H1 (cell line): Measurements from ENCODE around the gene LMNA. TPM values are rescaled to one million over a fixed set of nuclear protein-coding genes. Genes with fewer than 3 reads are reported as not detected.

Source experiments
- CHD7 ChIP-seq: fragments of 300-600 bp; sonication (generic); IDR thresholded peaks from 2 replicates; pipeline ENCODE4 v1.7.1; 2012; ENCODE audit warnings: low read length, moderate library complexity, mild to moderate bottlenecking, inconsistent platforms; ENCODE audit not compliant: insufficient replicate concordance
- polyA plus RNA-seq, 7 experiments: library from polyadenylated mRNA; depleted of rRNA in 3 of 7; stranded (reverse) in 5 of 7; unstranded in 2 of 7; fragments of >200 nt in 5 of 7; fragments of 200-250 nt in 2 of 7; gene quantifications; 1 replicate in 5 of 7; 2 replicates in 1 of 7; 4 replicates in 1 of 7; pipeline versions ENCODE4 v1.2.1 to v1.2.3, GENCODE V29; 2011 to 2013; ENCODE audit warnings: missing spikeins in 2 of 7, mixed read lengths in 2 of 7
- total RNA-seq: library from RNA; stranded (reverse); fragmentation: NEBNext Ultra II Directional; extraction: Animal tissue kit (Norgen Biotek cat#: 25700); gene quantifications from 2 replicates; pipeline ENCODE4 v1.2.1, GENCODE V29; 2021

Gene LMNA
- total and polyA plus RNA-seq, 2 of the 8 experiments (the other 6 are each of a cell fraction or from before 2014, with no cell fraction given) = 25.8 to 46.8 TPM

- no peak for TF ChIP-seq CHD7
- TF ChIP-seq, all 59 proteins: peak for 0
These were observed 31.1 kb downstream of the LMNA start (continued) for GRCh38 chr1:156145650-156146019.
